Mucosa of descending colon (tissue), 3 donors: ENCODE measurements around the gene GZMA. TPM values are rescaled to one million over a fixed set of nuclear protein-coding genes. Genes with fewer than 3 reads are reported as not detected.

ENCODE experiments used
- ATAC-seq: fragments of 200-7000 bp; cut with Tn5 transposase; one replicate; pipeline ENCODE4 v1.9.1; 2020; ENCODE audit warnings: mild to moderate bottlenecking, moderate library complexity
- DNase-seq, 3 donors: peaks; one replicate each; pipeline ENCODE4 v3.0.0-alpha.2; 2020
- H3K36me3 ChIP-seq: fragments of 200-600 bp; one replicate; pipeline ENCODE4 v1.8.0; 2021; ENCODE audit warnings: low read depth, mild to moderate bottlenecking
- H3K4me1 ChIP-seq: fragments of 200-600 bp; one replicate; pipeline ENCODE4 v1.8.0; 2021; ENCODE audit warnings: low read depth, mild to moderate bottlenecking
- H3K4me3 ChIP-seq: fragments of 200-600 bp; one replicate; pipeline ENCODE4 v1.8.0; 2021; ENCODE audit warnings: mild to moderate bottlenecking
- H3K9me3 ChIP-seq: fragments of 200-600 bp; one replicate; pipeline ENCODE4 v1.8.0; 2021; ENCODE audit warnings: mild to moderate bottlenecking
- CTCF ChIP-seq: fragments of 200-600 bp; IDR thresholded peaks from one replicate; pipeline ENCODE4 v1.8.0; 2022; ENCODE audit warnings: antibody characterized with exemption, mild to moderate bottlenecking
- intact Hi-C, 2 donors: fragments of 100-400 bp; cut with DNase I in 1 of 2; cut with micrococcal nuclease in 1 of 2; formaldehyde crosslinking; loops; one replicate each; pipeline versions ENCODE4 v1.11.0 to v1.11.1; 2022; cut with DNase I, micrococcal nuclease
- total RNA-seq, 3 donors: library from RNA; stranded (reverse); fragmentation: NEBNext Ultra II Directional in 2 of 3; extraction: Animal tissue kit (Norgen Biotek cat#: 25700) in 2 of 3; gene quantifications; one replicate each; pipeline versions ENCODE4 v1.2.1 to v1.2.4, GENCODE V29; 2021 to 2023
- donor health status: DM: no; HTN: no; CAD: no; lungs with moderate emphysema.
- donor health status: DM: no; HTN: no; CAD: no.
- donor health status: DM: no; HTN: yes; CAD: no.

Gene GZMA
- total RNA-seq, 3 donors from 2014 or later = 9.0 to 17.2 (median 9.3) TPM

DNA sequence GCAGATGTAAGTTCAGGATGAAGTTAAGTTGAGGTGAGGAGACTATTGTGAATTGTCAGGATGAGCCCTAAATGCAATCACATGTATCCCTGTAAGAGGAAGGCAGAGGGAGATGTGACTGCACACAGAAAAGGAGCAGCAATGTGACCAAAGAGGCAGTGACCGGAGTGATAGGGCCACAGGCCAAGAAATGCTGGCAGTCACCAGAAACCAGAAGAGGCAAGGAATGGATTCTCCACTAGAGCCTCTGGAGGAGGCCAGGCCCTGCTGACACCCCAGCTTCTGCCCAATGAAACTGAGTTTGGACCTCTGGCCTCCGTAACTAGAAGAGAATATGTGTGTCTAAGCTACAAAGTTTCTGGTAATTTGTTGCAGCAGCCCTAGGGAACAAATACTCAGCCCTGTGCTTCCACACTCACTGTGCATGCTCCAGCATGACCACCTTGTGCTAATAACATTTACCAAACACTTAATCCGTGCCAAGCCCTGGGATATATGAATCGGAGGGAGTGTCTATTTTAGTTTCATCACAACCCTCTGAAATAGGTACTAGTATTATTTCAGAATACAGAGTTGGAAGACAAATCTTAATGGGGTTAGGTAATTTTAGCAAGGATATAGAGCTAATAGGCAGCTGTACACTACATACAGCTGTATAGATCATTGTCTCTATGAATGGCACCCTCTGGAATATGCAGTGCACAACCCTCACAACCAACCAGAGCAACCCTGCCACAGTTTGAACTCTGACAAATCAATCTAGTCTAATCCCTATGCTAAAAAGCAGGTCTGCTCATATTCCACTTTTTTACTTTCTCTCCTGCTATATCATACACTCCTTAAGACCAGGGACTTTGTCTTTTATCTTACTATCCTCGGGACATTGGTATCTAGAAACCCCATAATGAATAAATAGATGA lies 49.7 kb downstream of the GZMA start:
- Histone ChIP-seq H3K4me3 (no peak overlapping the region), H3K4me1 (no peaks in the 10 kb centered on the region), H3K36me3 (no peaks in the 10 kb centered on the region), H3K9me3 (no peaks in the 10 kb centered on the region)
- no peak for TF ChIP-seq CTCF
- DNase-seq = no peak
- intact Hi-C loops = no loop called here
- no peak for ATAC-seq

DNA sequence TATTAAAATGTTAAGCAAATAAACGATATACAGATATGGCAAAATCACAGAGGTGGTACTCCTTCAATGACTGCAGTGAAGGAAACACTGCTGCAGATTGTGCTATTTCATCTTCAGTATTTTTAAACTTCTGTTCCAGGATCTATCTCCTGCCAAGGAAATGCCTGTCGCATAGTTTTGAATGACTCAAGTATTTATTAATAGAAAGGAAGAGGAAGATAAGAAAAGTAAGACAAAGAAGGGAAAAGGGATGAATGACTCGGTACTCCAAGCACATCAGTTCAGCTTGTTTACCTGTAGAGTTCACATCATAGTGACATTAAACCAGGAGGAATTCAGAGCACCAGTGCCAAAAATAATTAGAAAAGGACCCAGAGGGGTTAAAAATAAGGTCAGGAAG lies 52.4 kb downstream of the GZMA start:
- intact Hi-C loops = no loop called here
- ATAC-seq = no peak
- H3K36me3 ChIP-seq = no peaks in the 10 kb centered on the region
- no peak for TF ChIP-seq CTCF
- H3K4me3 ChIP-seq = no peak overlapping the region
- H3K9me3 ChIP-seq = no peaks in the 10 kb centered on the region
- H3K4me1 ChIP-seq = no peaks in the 10 kb centered on the region
- DNase-seq = no peak

Other genes with a start within 250 kb of the GZMA start
- gene ESM1, start 117.1 kb upstream of the GZMA start, total RNA-seq = not detected
- gene GZMK, start 78.4 kb upstream of the GZMA start, total RNA-seq = 1 to 10 TPM in 1 of 3 donors, under 1 TPM in 2; 0.43 to 1.2 (median 0.73) TPM
- gene GPX8, start 57.5 kb downstream of the GZMA start, total RNA-seq = 1 to 10 TPM; 1.9 to 9.5 (median 8.6) TPM
- not detected for gene CDC20B, start 70.5 kb downstream of the GZMA start, total RNA-seq
- gene MCIDAS, start 124.7 kb downstream of the GZMA start, total RNA-seq = under 1 TPM in 1 of 3 donors, not detected in 2; 0.14 TPM
- 1 to 10 TPM in 1 of 3 donors, under 1 TPM in 2; 0.28 to 1.8 (median 0.29) TPM for gene CCNO, start 131.0 kb downstream of the GZMA start, total RNA-seq
- gene DHX29, start 205.0 kb downstream of the GZMA start, total RNA-seq = 10 to 100 TPM; 18.3 to 24.7 (median 18.6) TPM
- gene MTREX, start 205.3 kb downstream of the GZMA start, total RNA-seq = 10 to 100 TPM; 52.5 to 63.3 (median 57.8) TPM